A549 (cell line): ENCODE measurements around the gene TSSK6.

Source experiments
- BHLHE40 ChIP-seq: IDR thresholded peaks from 2 replicates; pipeline ENCODE4 v1.6.1; 2012; ENCODE audit warnings: low read depth, low read length, inconsistent platforms
- CEBPB ChIP-seq, 2 experiments: fragments of >200 bp in 1 of 2; sonication (Bioruptor Twin) in 1 of 2; formaldehyde crosslinking in 1 of 2; IDR thresholded peaks; 2 replicates each; pipeline ENCODE4 v1.6.1; 2012 to 2016
- CTCF ChIP-seq: fragments of >200 bp; sonication (Bioruptor Twin); formaldehyde crosslinking; IDR thresholded peaks from 3 replicates; pipeline ENCODE4 v1.5.1; 2016
- EP300 ChIP-seq, 2 experiments: fragments of >200 bp; sonication (Bioruptor Twin); formaldehyde crosslinking; IDR thresholded peaks; 2 replicates in 1 of 2; 3 replicates in 1 of 2; pipeline ENCODE4 v1.6.1; 2016 to 2017
- KDM5A ChIP-seq: fragments of 200-600 bp; sonication (generic); IDR thresholded peaks from 2 replicates; pipeline ENCODE4 v1.6.1; 2016; ENCODE audit warnings: antibody characterized with exemption, mild to moderate bottlenecking
- MAFK ChIP-seq: fragments of 450-650 bp; IDR thresholded peaks from 2 replicates; pipeline ENCODE4 v1.6.1; 2014; ENCODE audit not compliant: partially characterized antibody
- MYC ChIP-seq: IDR thresholded peaks from 2 replicates; pipeline ENCODE4 v1.6.1; 2012; ENCODE audit warnings: mild to moderate bottlenecking, inconsistent platforms, low read length, improper control_type of control experiment, borderline replicate concordance
- NPAS2 ChIP-seq: fragments of 250-450 bp; sonication (Bioruptor Pico); IDR thresholded peaks from 2 replicates; pipeline ENCODE4 v1.8.0; 2022; ENCODE audit warnings: mild to moderate bottlenecking, moderate library complexity, borderline replicate concordance
- PBX3 ChIP-seq: IDR thresholded peaks from 2 replicates; pipeline ENCODE4 v1.6.1; 2012
- POLR2A ChIP-seq: IDR thresholded peaks from 2 replicates; pipeline ENCODE4 v1.6.1; 2012; ENCODE audit warnings: mild to moderate bottlenecking, low read length
- RCOR1 ChIP-seq: fragments of 150-350 bp; IDR thresholded peaks from 2 replicates; pipeline ENCODE4 v1.6.1; 2014; ENCODE audit warnings: antibody characterized with exemption, low read length, low read depth
- REST ChIP-seq: fragments of 200-600 bp; sonication (generic); IDR thresholded peaks from 2 replicates; pipeline ENCODE4 v1.6.1; 2016; ENCODE audit warnings: antibody characterized with exemption, mild to moderate bottlenecking, moderate library complexity
- RFX5 ChIP-seq: fragments of 450-650 bp; IDR thresholded peaks from 2 replicates; pipeline ENCODE4 v1.7.1; 2014; ENCODE audit warnings: antibody characterized with exemption, mild to moderate bottlenecking, moderate library complexity
- SMC3 ChIP-seq: fragments of >200 bp; sonication (Bioruptor Twin); formaldehyde crosslinking; IDR thresholded peaks from 3 replicates; pipeline ENCODE4 v1.6.1; 2018; ENCODE audit warnings: inconsistent platforms

- TF ChIP-seq KDM5A, result no peak
- TF ChIP-seq CTCF, result no peak
- TF ChIP-seq MAFK, result no peak
- no peak for TF ChIP-seq RFX5
- TF ChIP-seq POLR2A, result no peak
- TF ChIP-seq NPAS2 (CRISPR knock-in tag), result no peak
- TF ChIP-seq CEBPB (IDR thresholded peaks at IDR 0.05), result no peak
- no peak for TF ChIP-seq BHLHE40
- TF ChIP-seq MYC, result no peak
- no peak for TF ChIP-seq EP300 (IDR thresholded peaks at IDR 0.05)
- TF ChIP-seq SMC3, result no peak
- no peak for TF ChIP-seq PBX3
- TF ChIP-seq RCOR1, result no peak
- no peak for TF ChIP-seq REST
Observed at GRCh38 chr19:19563348-19563848, 48.0 kb upstream of the TSSK6 start.
